ENCODE measurements around the gene GLRX. TPM values are rescaled to one million over a fixed set of nuclear protein-coding genes. Genes with fewer than 3 reads are reported as not detected.

GLRX gene
- polyA plus RNA-seq, 1 of the 3 experiments (the other 2 are of a cell fraction) = 40.0 TPM

- Histone ChIP-seq H3K4me3 (ENCODE audit: low read depth in 2 of 2, low read length in 1 of 2) (no peak overlapping the region), H3K79me2 (ENCODE audit: insufficient read depth) (no peaks in the 10 kb centered on the region), H3K4me2 (no peak overlapping the region), H3K9me2 (no peaks in the 10 kb centered on the region), H3K4me1 (ENCODE audit: control insufficient read depth in 1 of 2, insufficient read depth in 2 of 2, low read depth in 1 of 2, low read length in 1 of 2) (peaks cover 0 to 9% of the 10 kb centered on the region in 2 experiments; a peak in 1 of 4 replicates), H3K9me3 (no peaks in the 10 kb centered on the region), H3K27ac (ENCODE audit: low read depth in 2 of 2, low read length in 1 of 2) (no peak overlapping the region), H3K36me3 (replicated peaks in 1 of 2; ENCODE audit: control insufficient read depth in 1 of 2, insufficient read depth in 2 of 2, low read length in 1 of 2) (peaks cover 21 to 34% of the 10 kb centered on the region in 2 experiments), H3F3A (replicated peaks; ENCODE audit: insufficient read depth) (peaks cover 8% of the 10 kb centered on the region), H4K20me1 (ENCODE audit: insufficient read depth) (no peaks in the 10 kb centered on the region), H3K9ac (no peak overlapping the region), H3K27me3 (ENCODE audit: insufficient read depth) (no peaks in the 10 kb centered on the region), H2AFZ (ENCODE audit: low read depth) (no peak overlapping the region)
- ChIA-PET POLR2A (interaction anchor here (1.4 kb wide), 1 partner anchor 9 kb away, joined by 3 read pairs; no protein-coding TSS in a partner anchor), CTCF (interaction anchor here (2.3 kb wide), 1 partner anchor 16 kb away, joined by 5 read pairs; no protein-coding TSS in a partner anchor)
- 100% methylated on average over 3 of the region's 3 CpGs for WGBS (ENCODE audit: low lambda C conversion rate)
- TF ChIP-seq TCF12 (IDR thresholded peaks at IDR 0.05) = no peak
- DNase-seq = no peak
These were observed 25.2 kb downstream of the GLRX start for GRCh38 chr5:95797301-95797700.

DNA sequence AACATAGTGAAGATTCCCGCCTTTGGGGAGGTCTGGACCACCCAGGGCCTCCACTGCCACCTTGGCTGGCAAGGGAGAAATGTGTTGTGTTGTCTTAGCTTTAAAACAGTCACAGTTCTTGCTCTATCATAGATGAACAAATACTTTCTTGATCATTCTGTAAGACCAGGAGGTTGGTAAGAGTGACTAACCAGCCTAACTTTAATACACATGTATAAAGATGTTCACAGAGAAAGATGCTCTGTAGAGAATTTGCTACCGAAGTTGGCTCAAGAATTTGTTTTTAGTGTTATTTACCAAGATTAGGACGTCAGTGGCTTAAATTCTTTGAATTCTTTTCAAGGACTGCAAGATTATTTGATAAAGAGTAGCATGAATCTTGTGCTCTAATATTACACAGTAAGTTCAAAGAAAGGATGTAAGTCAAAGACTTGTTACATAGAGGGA lies 28.4 kb downstream of the GLRX start:
- Histone ChIP-seq H3K4me1 (ENCODE audit: control insufficient read depth in 1 of 2, insufficient read depth in 2 of 2, low read depth in 1 of 2, low read length in 1 of 2) (peaks cover 0 to 9% of the 10 kb centered on the region in 2 experiments; a peak in 1 of 4 replicates), H3K79me2 (ENCODE audit: insufficient read depth) (no peaks in the 10 kb centered on the region), H2AFZ (ENCODE audit: low read depth) (no peak overlapping the region), H3K36me3 (replicated peaks in 1 of 2; ENCODE audit: control insufficient read depth in 1 of 2, insufficient read depth in 2 of 2, low read length in 1 of 2) (peaks cover 28 to 56% of the 10 kb centered on the region in 2 experiments), H3K9me2 (no peaks in the 10 kb centered on the region), H3K4me3 (ENCODE audit: low read depth in 2 of 2, low read length in 1 of 2) (no peak overlapping the region), H3K27ac (ENCODE audit: low read depth in 2 of 2, low read length in 1 of 2) (peak overlapping the region; percentile 21 to 43; a peak in 3 of 4 replicates), H3K9ac (no peak overlapping the region), H3K27me3 (ENCODE audit: insufficient read depth) (no peaks in the 10 kb centered on the region), H3F3A (replicated peaks; ENCODE audit: insufficient read depth) (peaks cover 8% of the 10 kb centered on the region), H3K4me2 (no peak overlapping the region), H3K9me3 (no peaks in the 10 kb centered on the region), H4K20me1 (ENCODE audit: insufficient read depth) (no peaks in the 10 kb centered on the region)
- POLR2A ChIA-PET = no interaction called here
- CTCF ChIA-PET = interaction anchor here (1.6 kb wide), 1 partner anchor 10 kb away, joined by 6 read pairs; no protein-coding TSS in a partner anchor
- TF ChIP-seq, protein P1, sequence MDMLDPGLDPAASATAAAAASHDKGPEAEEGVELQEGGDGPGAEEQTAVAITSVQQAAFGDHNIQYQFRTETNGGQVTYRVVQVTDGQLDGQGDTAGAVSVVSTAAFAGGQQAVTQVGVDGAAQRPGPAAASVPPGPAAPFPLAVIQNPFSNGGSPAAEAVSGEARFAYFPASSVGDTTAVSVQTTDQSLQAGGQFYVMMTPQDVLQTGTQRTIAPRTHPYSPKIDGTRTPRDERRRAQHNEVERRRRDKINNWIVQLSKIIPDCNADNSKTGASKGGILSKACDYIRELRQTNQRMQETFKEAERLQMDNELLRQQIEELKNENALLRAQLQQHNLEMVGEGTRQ (IDR thresholded peaks at IDR 0.05; ENCODE audit: borderline replicate concordance, low read depth, low read length) = no peak
- TF ChIP-seq MEF2A (IDR thresholded peaks at IDR 0.05; ENCODE audit: borderline replicate concordance, low read depth) = no peak
- no peak for TF ChIP-seq SMC3 (IDR thresholded peaks at IDR 0.05; ENCODE audit: low read depth, low read length)
- DNase-seq = no peak
- 45% methylated on average over 3 of the region's 3 CpGs for WGBS (ENCODE audit: low lambda C conversion rate)

GRCh38 chr5:95791751-95792150 lies 30.8 kb downstream of the GLRX start:
- Histone ChIP-seq H3K4me1 (ENCODE audit: control insufficient read depth in 1 of 2, insufficient read depth in 2 of 2, low read depth in 1 of 2, low read length in 1 of 2) (peaks cover 7 to 11% of the 10 kb centered on the region in 2 experiments; a peak in 2 of 4 replicates), H3K4me3 (ENCODE audit: low read depth in 2 of 2, low read length in 1 of 2) (no peak overlapping the region), H2AFZ (ENCODE audit: low read depth) (no peak overlapping the region), H3K36me3 (replicated peaks in 1 of 2; ENCODE audit: control insufficient read depth in 1 of 2, insufficient read depth in 2 of 2, low read length in 1 of 2) (peaks cover 45 to 74% of the 10 kb centered on the region in 2 experiments), H3K4me2 (no peak overlapping the region), H3K27me3 (ENCODE audit: insufficient read depth) (no peaks in the 10 kb centered on the region), H3K27ac (ENCODE audit: low read depth in 2 of 2, low read length in 1 of 2) (no peak overlapping the region), H4K20me1 (ENCODE audit: insufficient read depth) (no peaks in the 10 kb centered on the region), H3K79me2 (ENCODE audit: insufficient read depth) (no peaks in the 10 kb centered on the region), H3K9me3 (no peaks in the 10 kb centered on the region), H3F3A (replicated peaks; ENCODE audit: insufficient read depth) (peaks cover 3% of the 10 kb centered on the region), H3K9me2 (no peaks in the 10 kb centered on the region), H3K9ac (no peak overlapping the region)
- ChIA-PET CTCF (interaction anchor here (0.9 to 4.7 kb wide), 4 partner anchors 10 to 145 kb away, joined by 3 to 30 read pairs (median 4); partner anchors contain the start of gene RFESD), POLR2A (no interaction called here)
- WGBS (ENCODE audit: low lambda C conversion rate) = 86% methylated on average over 6 of the region's 6 CpGs
- DNase-seq = no peak
- TF ChIP-seq YY1 (IDR thresholded peaks at IDR 0.05; ENCODE audit: low read depth) (no peak), CTCF (IDR thresholded peaks at IDR 0.05) (no peak), RFX5 (IDR thresholded peaks at IDR 0.05; ENCODE audit: low read length) (no peak), TEAD4 (IDR thresholded peaks at IDR 0.05; ENCODE audit: borderline replicate concordance, insufficient read depth) (no peak), FOSL2 (IDR thresholded peaks at IDR 0.05; ENCODE audit: borderline replicate concordance, low read depth) (no peak), CHD2 (IDR thresholded peaks at IDR 0.05; ENCODE audit: low read length, partially characterized antibody) (no peak), JUND (IDR thresholded peaks at IDR 0.05) (no peak), MEF2A (IDR thresholded peaks at IDR 0.05; ENCODE audit: borderline replicate concordance, low read depth) (no peak), GATA2 (CRISPR knock-in tag; IDR thresholded peaks at IDR 0.05) (no peak), TAF1 (IDR thresholded peaks at IDR 0.05; ENCODE audit: borderline replicate concordance, low read depth, low read length) (no peak), ZBTB33 (IDR thresholded peaks at IDR 0.05; ENCODE audit: borderline replicate concordance, low read depth) (no peak)
- TF ChIP-seq, protein P1 (IDR thresholded peaks at IDR 0.05; ENCODE audit: borderline replicate concordance, low read depth, low read length) = no peak
- TF ChIP-seq, protein P2, sequence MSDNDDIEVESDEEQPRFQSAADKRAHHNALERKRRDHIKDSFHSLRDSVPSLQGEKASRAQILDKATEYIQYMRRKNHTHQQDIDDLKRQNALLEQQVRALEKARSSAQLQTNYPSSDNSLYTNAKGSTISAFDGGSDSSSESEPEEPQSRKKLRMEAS (IDR thresholded peaks at IDR 0.05; ENCODE audit: low read depth) = no peak

Data from SK-N-SH (cell line).